Lung (tissue), 12 donors: ENCODE data around the gene HHLA2. TPM values are rescaled to one million over a fixed set of nuclear protein-coding genes. Genes with fewer than 3 reads are reported as not detected.

Experiments
- ATAC-seq: fragments of 200-7000 bp; cut with Tn5 transposase; one replicate; pipeline ENCODE4 v1.9.1; 2020; ENCODE audit warnings: moderate number of reproducible peaks; ENCODE audit not compliant: insufficient read depth, low FRiP score
- DNase-seq, 3 donors: peaks; one replicate each; pipeline ENCODE4 v3.0.0-alpha.2; 2013 to 2017
- H3K27ac ChIP-seq, 2 donors: one replicate each; pipeline ENCODE4 v1.5.1; 2013; ENCODE audit warnings: mild to moderate bottlenecking in 2 of 2, moderate library complexity in 2 of 2, control low read depth in 1 of 2, inconsistent platforms in 1 of 2, low read depth in 1 of 2, low read length in 1 of 2
- H3K27me3 ChIP-seq, 3 donors: one replicate each; pipeline ENCODE4 v1.5.1; 2013; ENCODE audit warnings: low read length in 2 of 3; ENCODE audit not compliant: control insufficient read depth in 3 of 3, insufficient read depth in 3 of 3
- H3K36me3 ChIP-seq, 4 donors: one replicate each; pipeline ENCODE4 v1.5.1; 2013; ENCODE audit warnings: low read length in 4 of 4, mild to moderate bottlenecking in 1 of 4, moderate library complexity in 1 of 4; ENCODE audit not compliant: control insufficient read depth in 4 of 4, insufficient read depth in 4 of 4
- H3K4me1 ChIP-seq, 5 donors: one replicate each; pipeline ENCODE4 v1.5.1; 2013; ENCODE audit warnings: low read length in 5 of 5, mild to moderate bottlenecking in 2 of 5, moderate library complexity in 1 of 5; ENCODE audit not compliant: control insufficient read depth in 5 of 5, insufficient read depth in 5 of 5
- H3K4me3 ChIP-seq: one replicate; pipeline ENCODE4 v1.5.1; 2013; ENCODE audit warnings: mild to moderate bottlenecking, control low read depth, moderate library complexity
- H3K9ac ChIP-seq, 2 donors: one replicate each; pipeline ENCODE4 v1.5.1; 2013; ENCODE audit warnings: low read length in 2 of 2, control low read depth in 1 of 2; ENCODE audit not compliant: insufficient read depth in 1 of 2
- H3K9me3 ChIP-seq, 4 donors: one replicate each; pipeline ENCODE4 v1.5.1; 2013; ENCODE audit warnings: low read length in 3 of 4, mild to moderate bottlenecking in 1 of 4, moderate library complexity in 1 of 4; ENCODE audit not compliant: control insufficient read depth in 4 of 4, insufficient read depth in 3 of 4
- WGBS, 2 donors: extraction: QIAGEN DNeasy Blood & Tissue Kit; methylation state at CpG; one replicate each; pipeline ENCODE4 v1.1.7; 2013; 5-methylcytosine and 5-hydroxymethylcytosine counted together
- polyA plus RNA-seq, 2 donors: library from polyadenylated mRNA; stranded (reverse); fragments of 200-250 nt; gene quantifications; one replicate each; pipeline ENCODE4 v1.2.1, GENCODE V29; 2013
- total RNA-seq, 2 donors: library from RNA; depleted of rRNA in 1 of 2; stranded (reverse); fragments of >200 nt in 1 of 2; gene quantifications; one replicate each; pipeline ENCODE4 v1.2.1, GENCODE V29; 2014 to 2021
- TF ChIP-seq, protein P1 (sequence below): IDR thresholded peaks from 2 replicates; pipeline ENCODE4 v1.5.1; 2012; ENCODE audit warnings: mild to moderate bottlenecking; ENCODE audit errors: control extremely low read depth, extremely low read depth
- donor health status: control.
- donor health status: control.
- donor health status: Bipolar disorder and iron deficiency.
- donor health status: healthy.
- donor health status: DM: yes; HTN: yes; CAD: no.

HHLA2 gene
- total and polyA plus RNA-seq, 4 donors = 1.8 to 20.2 (median 3.5) TPM

GRCh38 chr3:108311797-108312196 is 15.4 kb downstream of the HHLA2 start:
- DNase-seq (no peak), ATAC-seq (no peak)
- Histone ChIP-seq H3K4me3 (no peak overlapping the region), H3K36me3 (no peaks in the 10 kb centered on the region), H3K27me3 (no peaks in the 10 kb centered on the region), H3K4me1 (no peaks in the 10 kb centered on the region), H3K9me3 (peaks cover 0 to 7% (median 0%) of the 10 kb centered on the region in 4 donors), H3K27ac (no peak overlapping the region), H3K9ac (no peak overlapping the region)
- TF ChIP-seq, protein P1, sequence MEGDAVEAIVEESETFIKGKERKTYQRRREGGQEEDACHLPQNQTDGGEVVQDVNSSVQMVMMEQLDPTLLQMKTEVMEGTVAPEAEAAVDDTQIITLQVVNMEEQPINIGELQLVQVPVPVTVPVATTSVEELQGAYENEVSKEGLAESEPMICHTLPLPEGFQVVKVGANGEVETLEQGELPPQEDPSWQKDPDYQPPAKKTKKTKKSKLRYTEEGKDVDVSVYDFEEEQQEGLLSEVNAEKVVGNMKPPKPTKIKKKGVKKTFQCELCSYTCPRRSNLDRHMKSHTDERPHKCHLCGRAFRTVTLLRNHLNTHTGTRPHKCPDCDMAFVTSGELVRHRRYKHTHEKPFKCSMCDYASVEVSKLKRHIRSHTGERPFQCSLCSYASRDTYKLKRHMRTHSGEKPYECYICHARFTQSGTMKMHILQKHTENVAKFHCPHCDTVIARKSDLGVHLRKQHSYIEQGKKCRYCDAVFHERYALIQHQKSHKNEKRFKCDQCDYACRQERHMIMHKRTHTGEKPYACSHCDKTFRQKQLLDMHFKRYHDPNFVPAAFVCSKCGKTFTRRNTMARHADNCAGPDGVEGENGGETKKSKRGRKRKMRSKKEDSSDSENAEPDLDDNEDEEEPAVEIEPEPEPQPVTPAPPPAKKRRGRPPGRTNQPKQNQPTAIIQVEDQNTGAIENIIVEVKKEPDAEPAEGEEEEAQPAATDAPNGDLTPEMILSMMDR = no peak
- WGBS, 2 donors = 21 to 36% methylated on average over 5 of the region's 5 CpGs

DNA sequence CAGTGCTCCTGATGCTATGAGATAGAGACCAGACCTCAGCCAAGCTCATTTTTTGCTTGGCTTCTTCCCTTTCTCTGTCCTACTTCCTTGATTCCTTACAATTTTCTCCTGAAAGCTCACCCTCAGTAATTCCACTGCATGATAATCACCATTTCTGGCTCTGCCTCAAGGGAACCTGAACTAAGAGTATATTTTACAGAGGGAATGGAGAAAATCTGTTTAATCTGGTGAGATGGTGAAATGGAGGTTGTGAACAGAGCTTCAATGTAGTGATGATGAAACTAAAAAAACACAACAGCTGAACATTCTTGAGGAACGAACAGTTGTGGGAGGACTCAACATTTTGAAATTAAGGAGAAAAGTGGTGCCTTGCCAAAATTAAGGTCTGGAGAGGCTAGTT is 16.3 kb downstream of the HHLA2 start:
- Histone ChIP-seq H3K36me3 (no peaks in the 10 kb centered on the region), H3K27ac (no peak overlapping the region), H3K9ac (no peak overlapping the region), H3K27me3 (no peaks in the 10 kb centered on the region), H3K9me3 (peaks cover 0 to 7% (median 0%) of the 10 kb centered on the region in 4 donors), H3K4me3 (no peak overlapping the region), H3K4me1 (no peaks in the 10 kb centered on the region)
- ATAC-seq = no peak
- no peak for DNase-seq
- TF ChIP-seq, protein P1 = no peak
- WGBS, 2 donors = 27 to 45% methylated on average over 1 of the region's 1 CpG

DNA sequence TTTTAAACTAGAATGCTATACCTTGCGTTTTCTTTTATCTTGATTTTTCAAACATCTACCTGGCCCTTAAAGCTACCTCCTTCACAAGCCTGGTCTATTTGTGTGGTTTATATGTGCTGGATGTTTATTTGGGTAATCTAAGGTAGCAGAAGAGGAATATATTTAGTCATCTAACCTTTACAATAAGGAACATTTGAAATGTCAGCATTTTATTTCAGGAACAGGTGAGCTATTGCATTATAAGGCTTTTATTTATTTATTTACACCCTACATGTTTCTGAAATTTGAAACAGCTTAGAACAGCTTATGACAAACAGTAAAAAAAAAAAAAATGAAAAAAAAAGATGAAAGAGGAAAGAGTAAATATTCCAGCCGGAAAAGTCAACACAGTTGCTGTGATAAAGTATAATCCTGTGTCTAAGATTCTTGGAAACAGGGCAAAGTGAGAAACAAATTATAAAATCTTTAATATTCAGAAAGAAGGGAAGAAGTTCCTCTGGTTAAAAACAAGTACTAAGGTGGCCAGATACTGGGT is 19.5 kb downstream of the HHLA2 start:
- ATAC-seq (no peak), DNase-seq (no peak)
- Histone ChIP-seq H3K27ac (no peak overlapping the region), H3K27me3 (no peaks in the 10 kb centered on the region), H3K4me1 (no peaks in the 10 kb centered on the region), H3K9me3 (no peaks in the 10 kb centered on the region), H3K36me3 (no peaks in the 10 kb centered on the region), H3K9ac (no peak overlapping the region), H3K4me3 (no peak overlapping the region)
- TF ChIP-seq, protein P1 = no peak
- 67 to 78% methylated on average over 2 of the region's 2 CpGs for WGBS, 2 donors
